CD14-positive monocyte (primary cell): ENCODE data around the gene CNTROB. TPM values are rescaled to one million over a fixed set of nuclear protein-coding genes. Genes with fewer than 3 reads are reported as not detected.

Experiments used
- DNase-seq, 3 donors: peaks; one replicate each; pipeline ENCODE4 v3.0.0-alpha.2; 2011 to 2022
- H2AFZ ChIP-seq: 2 replicates; pipeline ENCODE4 v1.6.0; 2012; ENCODE audit warnings: mild to moderate bottlenecking, low read depth, low read length, inconsistent platforms; ENCODE audit not compliant: insufficient read depth, poor library complexity, severe bottlenecking
- H3K27ac ChIP-seq, 2 donors: 1 replicate in 1 of 2; 2 replicates in 1 of 2; pipeline ENCODE4 v1.5.1; 2012 to 2013; ENCODE audit warnings: low read length in 2 of 2, control low read depth in 1 of 2, inconsistent platforms in 1 of 2, low read depth in 1 of 2, mild to moderate bottlenecking in 1 of 2
- H3K27me3 ChIP-seq, 2 donors: one replicate each; pipeline versions ENCODE4 v1.6.0 to v1.6.1; 2011 to 2013; ENCODE audit warnings: low read length in 2 of 2; ENCODE audit not compliant: control insufficient read depth in 2 of 2, insufficient read depth in 2 of 2
- H3K36me3 ChIP-seq, 2 donors: replicated peaks in 1 of 2; 1 replicate in 1 of 2; 2 replicates in 1 of 2; pipeline versions ENCODE4 v1.5.1 to v1.6.1; 2012 to 2013; ENCODE audit warnings: low read length in 2 of 2, control low read depth in 1 of 2, inconsistent platforms in 1 of 2, mild to moderate bottlenecking in 1 of 2; ENCODE audit not compliant: insufficient read depth in 2 of 2, control insufficient read depth in 1 of 2
- H3K4me1 ChIP-seq, 2 donors: 1 replicate in 1 of 2; 2 replicates in 1 of 2; pipeline versions ENCODE4 v1.5.1 to v1.6.1; 2012 to 2013; ENCODE audit warnings: low read length in 2 of 2, control low read depth in 1 of 2, inconsistent platforms in 1 of 2, mild to moderate bottlenecking in 1 of 2, moderate library complexity in 1 of 2; ENCODE audit not compliant: insufficient read depth in 2 of 2, control insufficient read depth in 1 of 2
- H3K4me2 ChIP-seq: replicated peaks from 2 replicates; pipeline ENCODE3; 2012; ENCODE audit warnings: low read length, moderate library complexity, mild to moderate bottlenecking; ENCODE audit not compliant: poor library complexity, severe bottlenecking; ENCODE audit errors: extremely low read depth
- H3K4me3 ChIP-seq, 3 experiments: fragments of 200-600 bp in 1 of 3; sonication (generic) in 1 of 3; replicated peaks in 1 of 3; 1 replicate in 2 of 3; 2 replicates in 1 of 3; pipeline ENCODE4 v1.5.1; 2011 to 2013; ENCODE audit warnings: low read length in 3 of 3, mild to moderate bottlenecking in 3 of 3, control low read depth in 2 of 3, low read depth in 2 of 3, inconsistent platforms in 1 of 3, moderate library complexity in 1 of 3
- H3K79me2 ChIP-seq: 2 replicates; pipeline ENCODE4 v1.6.0; 2012; ENCODE audit warnings: mild to moderate bottlenecking, control low read depth, inconsistent platforms, low read length, moderate library complexity; ENCODE audit not compliant: insufficient read depth
- H3K9ac ChIP-seq: 2 replicates; pipeline ENCODE4 v1.6.0; 2017; ENCODE audit warnings: low read length, mild to moderate bottlenecking; ENCODE audit not compliant: insufficient read depth, poor library complexity, severe bottlenecking
- H3K9me3 ChIP-seq, 2 donors: replicated peaks in 1 of 2; 1 replicate in 1 of 2; 2 replicates in 1 of 2; pipeline versions ENCODE4 v1.5.1 to v1.6.1; 2012 to 2013; ENCODE audit warnings: low read length in 2 of 2, control low read depth in 1 of 2; ENCODE audit not compliant: control insufficient read depth in 1 of 2, insufficient read depth in 1 of 2
- H4K20me1 ChIP-seq: 2 replicates; pipeline ENCODE4 v1.6.0; 2012; ENCODE audit warnings: mild to moderate bottlenecking, low read length, control low read depth, moderate library complexity; ENCODE audit not compliant: insufficient read depth
- H3K27ac Mint-ChIP-seq, 7 donors: one replicate each; pipeline ENCODE4 v1.8.0; 2020; ENCODE audit warnings: mild to moderate bottlenecking in 7 of 7, mixed read lengths in 7 of 7, moderate library complexity in 6 of 7, inconsistent platforms in 2 of 7
- H3K27me3 Mint-ChIP-seq, 3 donors: one replicate each; pipeline ENCODE4 v1.8.0; 2021 to 2022; ENCODE audit warnings: low read depth in 3 of 3, mild to moderate bottlenecking in 3 of 3, mixed read lengths in 3 of 3, moderate library complexity in 3 of 3, inconsistent platforms in 1 of 3
- H3K36me3 Mint-ChIP-seq, 2 donors: one replicate each; pipeline ENCODE4 v1.8.0; 2020; ENCODE audit warnings: mixed read lengths in 2 of 2, inconsistent platforms in 1 of 2, mild to moderate bottlenecking in 1 of 2
- H3K4me1 Mint-ChIP-seq: one replicate; pipeline ENCODE4 v1.8.0; 2020; ENCODE audit warnings: mild to moderate bottlenecking, mixed read lengths
- H3K4me3 Mint-ChIP-seq, 2 donors: one replicate each; pipeline ENCODE4 v1.8.0; 2020; ENCODE audit warnings: mild to moderate bottlenecking in 2 of 2, mixed read lengths in 2 of 2, moderate library complexity in 1 of 2
- H3K9me3 Mint-ChIP-seq, 7 donors: one replicate each; pipeline ENCODE4 v1.8.0; 2020 to 2022; ENCODE audit warnings: mixed read lengths in 7 of 7, mild to moderate bottlenecking in 6 of 7, moderate library complexity in 6 of 7, inconsistent platforms in 2 of 7
- WGBS: methylation state at CpG from one replicate; pipeline ENCODE4 v1.1.5; 2013; ENCODE audit warnings: missing lambda C conversion rate; ENCODE audit not compliant: insufficient coverage; 5-methylcytosine and 5-hydroxymethylcytosine counted together
- intact Hi-C, 2 donors: fragments of 100-400 bp; cut with micrococcal nuclease; formaldehyde crosslinking; loops; one replicate each; pipeline versions ENCODE4 v1.15.0 to v1.15.1; 2023
- polyA plus RNA-seq, 3 donors: library from polyadenylated mRNA; depleted of rRNA in 1 of 3; unstranded in 2 of 3; stranded (reverse) in 1 of 3; fragments of 300-500 nt in 2 of 3; fragments of >200 nt in 1 of 3; fragmentation: Illumina TruSeq in 2 of 3; gene quantifications; 1 replicate in 2 of 3; 2 replicates in 1 of 3; pipeline ENCODE4 v1.2.3, GENCODE V29; 2012 to 2021
- TF ChIP-seq, protein P1 (sequence below): fragments of 200-600 bp; IDR thresholded peaks from one replicate; pipeline ENCODE4 v1.8.0; 2022; ENCODE audit warnings: antibody characterized with exemption, mild to moderate bottlenecking

Gene CNTROB
- polyA plus RNA-seq, 3 donors: 4.7 to 22.8 (median 6.5) TPM

DNA sequence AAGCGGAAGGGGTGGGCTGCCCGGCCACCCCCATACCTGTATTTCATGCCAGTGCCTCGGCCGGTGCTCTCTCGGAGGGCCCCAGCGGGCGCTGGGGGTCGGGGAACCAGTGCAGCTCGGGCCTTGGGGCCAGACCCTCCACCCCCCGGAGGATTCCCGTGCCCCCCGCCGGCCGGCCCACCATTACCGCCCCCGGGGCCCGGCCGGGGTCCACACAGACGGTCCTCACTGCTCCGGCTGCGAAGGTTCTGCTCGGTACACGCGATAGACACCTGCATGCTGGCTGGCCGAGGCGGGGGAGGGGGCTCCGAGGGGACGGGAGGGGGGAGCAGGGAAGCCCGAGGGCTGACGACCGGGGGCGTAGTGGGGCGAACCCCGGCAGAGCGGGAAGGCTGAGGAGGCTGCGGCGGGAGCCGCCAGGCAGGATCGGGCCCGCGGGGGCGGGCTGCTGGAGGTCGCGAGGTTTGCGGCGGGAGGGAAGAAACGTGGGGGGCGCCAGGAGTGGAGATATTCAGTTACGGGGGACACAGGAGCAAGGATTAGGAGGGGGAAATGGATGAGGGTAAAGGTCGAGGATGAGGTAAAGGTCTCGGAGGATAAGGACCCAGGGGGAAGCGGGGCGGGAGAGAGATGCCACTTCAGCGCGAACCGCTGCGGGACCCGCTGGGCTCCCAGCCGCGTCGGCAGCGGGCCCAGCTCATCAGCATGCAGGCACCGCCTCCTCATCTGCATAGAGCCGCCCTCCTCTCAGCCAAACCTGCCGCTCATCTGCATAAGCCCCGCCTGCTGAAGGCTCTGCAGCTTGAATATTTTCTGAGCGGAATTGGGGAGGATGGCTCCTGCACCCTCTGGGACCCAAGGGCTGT is 2.6 kb upstream of the CNTROB start, which contains the start of gene KCNAB3:
Gene KCNAB3, minus strand, starts transcription at position 699 of the 866 bp plus-strand sequence. Its CDS starts 421 bp downstream, at position 278.
- Histone ChIP-seq H3K9ac (no peak within 1 kb of the TSS), H3K27ac (peak within 1 kb of the TSS in 1 of 2 donors; percentile 88), H3K9me3 (no peaks in the 10 kb centered on the region), H3K36me3 (peaks cover 0 to 21% of the 10 kb centered on the region in 2 donors), H3K4me3 (peak within 1 kb of the TSS in 1 of 3 experiments; percentile 86), H4K20me1 (no peaks in the 10 kb centered on the region), H3K79me2 (peaks cover 42% of the 10 kb centered on the region), H2AFZ (no peak within 1 kb of the TSS), H3K27me3 (no peaks in the 10 kb centered on the region), H3K4me1 (peaks cover 26 to 37% of the 10 kb centered on the region in 2 donors), H3K4me2 (peak within 1 kb of the TSS; percentile 33)
- Mint-ChIP-seq H3K27ac (peak within 1 kb of the TSS; percentile 83 to 100 (median 99)), H3K27me3 (peaks cover 0 to 4% (median 1%) of the 10 kb centered on the region in 3 donors), H3K9me3 (peaks cover 0 to 2% (median 0%) of the 10 kb centered on the region in 7 donors), H3K4me1 (peaks cover 41% of the 10 kb centered on the region), H3K4me3 (peak within 1 kb of the TSS; percentile 73 to 97), H3K36me3 (peaks cover 12 to 27% of the 10 kb centered on the region in 2 donors)
- TF ChIP-seq, protein P1, sequence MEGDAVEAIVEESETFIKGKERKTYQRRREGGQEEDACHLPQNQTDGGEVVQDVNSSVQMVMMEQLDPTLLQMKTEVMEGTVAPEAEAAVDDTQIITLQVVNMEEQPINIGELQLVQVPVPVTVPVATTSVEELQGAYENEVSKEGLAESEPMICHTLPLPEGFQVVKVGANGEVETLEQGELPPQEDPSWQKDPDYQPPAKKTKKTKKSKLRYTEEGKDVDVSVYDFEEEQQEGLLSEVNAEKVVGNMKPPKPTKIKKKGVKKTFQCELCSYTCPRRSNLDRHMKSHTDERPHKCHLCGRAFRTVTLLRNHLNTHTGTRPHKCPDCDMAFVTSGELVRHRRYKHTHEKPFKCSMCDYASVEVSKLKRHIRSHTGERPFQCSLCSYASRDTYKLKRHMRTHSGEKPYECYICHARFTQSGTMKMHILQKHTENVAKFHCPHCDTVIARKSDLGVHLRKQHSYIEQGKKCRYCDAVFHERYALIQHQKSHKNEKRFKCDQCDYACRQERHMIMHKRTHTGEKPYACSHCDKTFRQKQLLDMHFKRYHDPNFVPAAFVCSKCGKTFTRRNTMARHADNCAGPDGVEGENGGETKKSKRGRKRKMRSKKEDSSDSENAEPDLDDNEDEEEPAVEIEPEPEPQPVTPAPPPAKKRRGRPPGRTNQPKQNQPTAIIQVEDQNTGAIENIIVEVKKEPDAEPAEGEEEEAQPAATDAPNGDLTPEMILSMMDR: no peak
- intact Hi-C loops: loop anchor here in 1 of 2 donors (5.0 kb wide), 1 partner anchor 87 kb away; no protein-coding TSS in a partner anchor
- DNase-seq: peak; percentile 21 to 33 (median 27)
- 81% methylated on average over 55 of the region's 67 CpGs for WGBS

DNA sequence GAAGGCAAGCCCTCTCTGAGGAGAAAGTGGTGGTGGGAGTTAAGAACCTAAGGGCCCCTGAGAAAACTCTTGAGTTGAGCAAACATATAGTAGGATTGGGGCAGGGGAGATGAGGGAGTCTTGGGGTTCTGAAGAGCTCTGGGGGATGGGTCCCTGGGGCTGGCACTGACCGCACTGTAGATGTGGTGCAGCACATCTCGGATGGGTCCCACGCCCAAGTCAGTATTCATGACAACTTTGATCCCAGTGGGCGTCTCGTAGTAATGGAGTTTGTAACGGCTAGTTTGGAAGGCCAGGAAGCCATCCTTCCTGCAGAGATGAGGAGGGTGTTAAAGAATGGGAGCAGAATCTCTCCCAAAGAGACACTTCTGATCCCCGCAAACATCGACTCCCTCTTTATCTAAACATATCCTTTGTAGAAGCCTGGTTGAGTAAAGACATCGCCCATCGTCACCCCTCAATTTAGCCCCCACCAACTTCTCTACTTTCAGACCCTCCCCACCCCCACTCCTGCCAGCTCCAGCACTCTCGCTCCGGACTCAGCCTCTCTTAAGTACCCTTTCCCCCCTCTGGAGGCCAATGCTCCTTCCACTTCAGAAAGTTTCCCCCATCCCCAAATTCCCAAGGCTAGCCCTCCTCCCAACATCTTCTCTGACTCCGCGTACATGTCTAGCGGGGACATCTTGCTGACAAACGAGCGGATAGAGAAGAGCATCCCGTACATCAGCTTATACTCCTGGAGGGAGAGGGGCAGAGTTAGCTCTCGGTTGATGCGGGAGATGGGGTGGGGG is 970 bp upstream of the CNTROB start:
- Histone ChIP-seq H3K27ac (peak overlapping the region; percentile 60 to 88), H3K4me1 (peaks cover 26 to 37% of the 10 kb centered on the region in 2 donors), H3K9me3 (no peaks in the 10 kb centered on the region), H3K27me3 (no peaks in the 10 kb centered on the region), H4K20me1 (no peaks in the 10 kb centered on the region), H3K79me2 (peaks cover 53% of the 10 kb centered on the region), H2AFZ (peak overlapping the region; percentile 87), H3K36me3 (peaks cover 7 to 36% of the 10 kb centered on the region in 2 donors), H3K4me2 (peak overlapping the region; percentile 84), H3K4me3 (peak overlapping the region; percentile 68 to 86 (median 85)), H3K9ac (peak overlapping the region; percentile 71)
- peaks cover 0 to 4% (median 3%) of the 10 kb centered on the region in 3 donors for H3K27me3 Mint-ChIP-seq
- DNase-seq: no peak
- H3K9me3 Mint-ChIP-seq: peaks cover 0 to 2% (median 0%) of the 10 kb centered on the region in 7 donors
- intact Hi-C loops: loop anchor here in 1 of 2 donors (5.0 kb wide), 1 partner anchor 89 kb away; no protein-coding TSS in a partner anchor
- H3K36me3 Mint-ChIP-seq: peaks cover 26 to 44% of the 10 kb centered on the region in 2 donors
- H3K4me3 Mint-ChIP-seq: peak overlapping the region; percentile 97 to 100
- peaks cover 44% of the 10 kb centered on the region for H3K4me1 Mint-ChIP-seq
- TF ChIP-seq, protein P1: no peak
- peak overlapping the region; percentile 83 to 100 (median 99) for H3K27ac Mint-ChIP-seq
- WGBS: 70% methylated on average over 8 of the region's 20 CpGs
